Muscle of arm (tissue), 14 donors: ENCODE results near the gene OXLD1. TPM values are rescaled to one million over a fixed set of nuclear protein-coding genes. Genes with fewer than 3 reads are reported as not detected.

Source experiments
- DNase-seq: peaks from one replicate; pipeline ENCODE4 v3.0.0-alpha.2; 2013
- long read RNA-seq, 11 donors: transcript quantifications; one replicate each; lab custom pipeline, GENCODE V29; 2026
- polyA plus RNA-seq, 12 donors: library from polyadenylated mRNA; unstranded; fragments of 120-200 nt; gene quantifications; one replicate each; pipeline ENCODE4 v1.2.1, GENCODE V29; 2013; ENCODE audit not compliant: insufficient read length in 12 of 12

Gene OXLD1
- polyA plus RNA-seq, result 10 to 100 TPM in 3 of 12 donors, 1 to 10 TPM in 8, not detected in 1; 7.0 to 18.7 (median 8.1) TPM
- long read RNA-seq, donor 1, transcript OXLD1-206 (1 exons, 1,600 nt), result major isoform, 18 of 35 reads
- long read RNA-seq, donor 1, transcript OXLD1-201 (2 exons, 620 nt), result minor isoform, 6 of 35 reads
- long read RNA-seq, donor 1, partial matches to known transcripts, result 0 of 35 reads
- long read RNA-seq, donor 1, other reads (novel, unspliced or antisense), result 6 of 35 reads
- long read RNA-seq, donor 2, transcript OXLD1-206 (1 exons, 1,600 nt), result major isoform, 7 of 23 reads
- long read RNA-seq, donor 2, transcript OXLD1-201 (2 exons, 620 nt), result minor isoform, 6 of 23 reads
- long read RNA-seq, donor 2, partial matches to known transcripts, result 0 of 23 reads
- long read RNA-seq, donor 2, other reads (novel, unspliced or antisense), result 5 of 23 reads
- long read RNA-seq, donor 3, transcript OXLD1-206 (1 exons, 1,600 nt), result major isoform, 7 of 11 reads
- long read RNA-seq, donor 3, partial matches to known transcripts, result 0 of 11 reads
- long read RNA-seq, donor 3, other reads (novel, unspliced or antisense), result 0 of 11 reads
- long read RNA-seq, donor 4, transcript OXLD1-206 (1 exons, 1,600 nt), result major isoform, 8 of 10 reads
- long read RNA-seq, donor 4, partial matches to known transcripts, result 0 of 10 reads
- long read RNA-seq, donor 4, other reads (novel, unspliced or antisense), result 0 of 10 reads
- long read RNA-seq, donor 5, transcript OXLD1-207 (2 exons, 821 nt), result major isoform, 10 of 25 reads
- long read RNA-seq, donor 5, transcript OXLD1-206 (1 exons, 1,600 nt), result major isoform, 10 of 25 reads
- long read RNA-seq, donor 5, partial matches to known transcripts, result 0 of 25 reads
- long read RNA-seq, donor 5, other reads (novel, unspliced or antisense), result 0 of 25 reads
- long read RNA-seq, donor 6, transcript OXLD1-206 (1 exons, 1,600 nt), result major isoform, 9 of 10 reads
- long read RNA-seq, donor 6, partial matches to known transcripts, result 0 of 10 reads
- long read RNA-seq, donor 6, other reads (novel, unspliced or antisense), result 0 of 10 reads
- long read RNA-seq, donor 7, partial matches to known transcripts, result 0 of 9 reads
- long read RNA-seq, donor 7, other reads (novel, unspliced or antisense), result 0 of 9 reads
- long read RNA-seq, donor 8, transcript OXLD1-206 (1 exons, 1,600 nt), result major isoform, 10 of 15 reads
- long read RNA-seq, donor 8, partial matches to known transcripts, result 0 of 15 reads
- long read RNA-seq, donor 8, other reads (novel, unspliced or antisense), result 0 of 15 reads
- long read RNA-seq, donor 9, partial matches to known transcripts, result 0 of 10 reads
- long read RNA-seq, donor 9, other reads (novel, unspliced or antisense), result 0 of 10 reads
- long read RNA-seq, donor 10, transcript OXLD1-206 (1 exons, 1,600 nt), result major isoform, 8 of 14 reads
- long read RNA-seq, donor 10, partial matches to known transcripts, result 0 of 14 reads
- long read RNA-seq, donor 10, other reads (novel, unspliced or antisense), result 0 of 14 reads
- long read RNA-seq, donor 11, transcript OXLD1-206 (1 exons, 1,600 nt), result major isoform, 11 of 20 reads
- long read RNA-seq, donor 11, partial matches to known transcripts, result 0 of 20 reads
- long read RNA-seq, donor 11, other reads (novel, unspliced or antisense), result 0 of 20 reads

DNA sequence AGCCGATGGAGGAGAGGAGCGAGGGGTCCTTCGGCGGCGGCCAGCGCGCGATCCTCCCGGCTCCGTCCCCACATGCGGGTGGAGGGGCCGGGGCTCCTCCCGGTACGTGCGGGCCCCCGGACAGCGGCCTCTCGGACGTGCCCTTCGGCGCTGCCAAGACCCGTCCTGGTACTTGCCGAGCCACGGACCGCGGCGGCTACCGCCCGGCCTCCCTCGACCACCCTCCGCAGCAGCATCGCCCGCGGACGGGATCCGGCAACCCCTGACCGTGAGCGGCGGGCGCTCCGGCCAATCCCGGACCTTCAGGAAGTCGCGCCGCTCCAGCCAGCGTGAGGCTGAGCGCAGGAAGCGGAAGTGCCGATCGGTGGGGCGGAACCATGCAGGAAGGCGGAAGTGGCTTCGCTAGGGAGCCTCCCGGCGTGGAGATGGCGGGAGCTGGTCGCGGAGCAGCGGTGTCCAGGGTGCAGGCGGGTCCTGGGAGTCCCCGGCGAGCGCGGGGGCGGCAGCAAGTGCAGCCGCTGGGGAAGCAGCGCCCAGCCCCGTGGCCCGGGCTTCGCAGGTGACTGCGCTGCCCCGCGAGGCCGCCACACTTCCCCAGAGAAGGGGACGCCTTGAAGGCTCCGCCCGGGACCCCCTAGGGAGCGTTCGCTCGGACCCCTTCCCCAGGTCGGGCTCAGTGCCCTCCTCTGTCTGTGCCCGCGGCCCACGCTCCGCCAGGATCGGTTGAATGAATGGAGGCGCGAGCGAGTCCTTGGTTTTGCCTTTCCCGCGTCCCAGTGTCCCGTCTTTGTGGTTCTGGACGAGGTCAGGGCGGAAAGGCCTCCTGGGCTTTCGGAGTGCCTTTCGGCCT lies at the start of gene OXLD1, which contains the start of gene CCDC137:
TSS of gene OXLD1 (minus strand) at position 264 of the 850 bp plus-strand sequence. CDS start at position 236, 28 bp downstream.
TSS of gene CCDC137 (plus strand) at position 396 of the 850 bp plus-strand sequence. CDS start at position 426, 30 bp downstream.
- DNase-seq, result peak; percentile 96

DNA sequence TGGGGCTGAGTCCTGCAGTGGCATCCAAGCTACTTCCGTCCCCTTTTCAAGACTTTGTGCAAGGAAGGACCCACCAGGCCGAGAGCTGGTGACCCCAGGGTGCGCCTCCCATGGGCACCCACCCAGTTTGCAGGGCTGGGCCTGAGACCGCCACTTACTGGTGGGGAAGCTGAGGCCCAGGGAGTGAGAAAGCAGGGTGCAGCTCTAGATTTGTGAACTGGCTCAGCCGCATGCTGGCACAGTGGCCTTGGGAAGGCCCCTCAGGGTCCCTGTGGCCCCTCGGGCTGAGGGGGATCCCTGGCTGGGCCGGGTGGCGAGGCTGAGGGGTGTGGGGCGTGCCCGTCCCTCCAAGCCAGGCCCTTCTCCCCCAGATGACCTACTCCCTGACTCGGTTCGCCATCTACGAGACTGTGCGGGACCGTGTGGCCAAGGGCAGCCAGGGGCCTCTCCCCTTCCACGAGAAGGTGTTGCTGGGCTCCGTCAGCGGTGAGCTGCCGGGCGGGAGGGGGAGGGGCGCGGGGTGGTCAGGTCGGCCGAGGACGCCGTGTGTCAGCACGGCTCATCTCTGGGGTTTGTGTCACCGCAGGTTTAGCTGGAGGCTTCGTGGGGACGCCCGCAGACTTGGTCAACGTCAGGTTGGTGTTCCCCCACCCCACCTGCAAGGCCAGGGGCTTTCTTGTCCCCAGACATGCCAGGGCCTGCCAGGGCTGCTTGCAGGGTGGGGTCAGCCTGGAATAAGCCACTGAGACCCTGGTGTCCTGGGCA lies 48.9 kb upstream of the OXLD1 start:
- DNase-seq, result no peak

DNA sequence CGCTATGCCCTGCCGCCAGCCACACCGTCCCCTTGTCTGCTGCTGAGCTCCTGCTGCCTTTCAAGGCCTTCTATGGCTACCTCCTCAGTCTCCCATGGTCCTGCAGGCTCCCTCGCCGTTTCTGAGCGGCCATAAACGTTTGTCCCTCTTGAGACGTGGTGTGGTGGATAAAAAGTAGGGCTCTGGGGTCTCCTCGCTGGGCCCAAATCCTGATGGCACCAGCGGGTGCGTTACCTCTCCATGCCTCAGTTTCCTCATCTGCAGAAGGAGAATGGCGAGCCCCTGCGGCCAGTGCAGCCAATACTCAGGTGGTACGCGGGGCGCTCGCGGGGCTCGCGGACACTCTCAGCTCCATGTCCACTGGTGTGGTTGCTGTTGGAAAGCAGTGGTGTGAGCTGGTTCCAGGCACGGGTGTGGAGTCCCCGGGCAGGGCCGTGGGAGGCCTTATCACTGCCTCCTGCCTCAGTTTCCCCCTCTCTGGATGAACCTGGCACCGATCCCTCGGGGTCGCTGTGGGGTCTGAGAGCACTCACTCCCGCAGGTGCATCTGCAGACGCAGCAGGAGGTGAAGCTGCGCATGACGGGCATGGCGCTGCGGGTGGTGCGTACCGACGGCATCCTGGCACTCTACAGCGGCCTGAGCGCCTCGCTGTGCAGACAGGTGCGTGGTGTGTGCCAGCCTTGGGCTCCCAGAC lies 48.2 kb upstream of the OXLD1 start:
- no peak for DNase-seq

DNA sequence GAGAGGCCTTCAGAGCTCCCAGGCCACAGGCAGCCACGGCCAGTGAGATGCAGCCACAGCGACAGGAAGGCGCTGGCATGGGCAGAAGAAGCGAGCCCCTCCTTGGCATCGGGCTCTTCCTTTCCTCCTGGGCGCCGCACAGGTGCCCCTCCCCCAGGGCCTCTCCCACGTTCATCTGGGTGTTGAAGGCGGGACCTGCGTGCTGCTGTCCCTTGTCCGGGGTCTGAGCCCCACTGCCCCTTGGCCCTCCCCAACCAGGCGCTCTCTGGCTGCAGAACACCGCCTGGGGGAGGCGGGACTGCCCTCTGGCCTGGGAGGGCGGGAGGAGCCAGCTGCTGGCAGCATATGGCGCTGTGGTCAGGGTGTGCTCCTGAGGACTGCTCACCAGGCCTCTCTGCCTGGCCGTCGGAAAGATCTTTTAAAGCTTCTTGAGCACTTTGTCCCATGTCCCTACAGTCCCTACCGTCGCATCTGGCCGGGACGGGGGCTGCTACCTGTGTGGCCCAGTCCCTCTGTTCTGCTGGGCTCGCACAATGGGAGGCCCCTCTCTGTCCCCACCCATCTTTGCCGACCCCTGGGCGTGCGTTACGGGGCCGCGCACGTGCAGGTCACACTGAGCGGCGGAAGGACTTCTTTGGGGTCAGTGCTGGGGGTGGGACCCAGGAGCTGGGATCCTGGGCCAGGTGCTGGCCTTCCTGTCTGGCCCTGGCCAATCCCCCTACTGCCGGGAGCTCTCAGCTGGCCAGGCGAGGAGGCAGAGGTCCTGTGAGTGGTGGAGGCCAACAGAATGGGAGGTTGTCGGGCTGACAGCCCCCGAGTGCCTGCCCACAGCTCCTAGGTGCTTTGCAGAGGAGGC lies 47.4 kb upstream of the OXLD1 start:
- DNase-seq, result no peak

DNA sequence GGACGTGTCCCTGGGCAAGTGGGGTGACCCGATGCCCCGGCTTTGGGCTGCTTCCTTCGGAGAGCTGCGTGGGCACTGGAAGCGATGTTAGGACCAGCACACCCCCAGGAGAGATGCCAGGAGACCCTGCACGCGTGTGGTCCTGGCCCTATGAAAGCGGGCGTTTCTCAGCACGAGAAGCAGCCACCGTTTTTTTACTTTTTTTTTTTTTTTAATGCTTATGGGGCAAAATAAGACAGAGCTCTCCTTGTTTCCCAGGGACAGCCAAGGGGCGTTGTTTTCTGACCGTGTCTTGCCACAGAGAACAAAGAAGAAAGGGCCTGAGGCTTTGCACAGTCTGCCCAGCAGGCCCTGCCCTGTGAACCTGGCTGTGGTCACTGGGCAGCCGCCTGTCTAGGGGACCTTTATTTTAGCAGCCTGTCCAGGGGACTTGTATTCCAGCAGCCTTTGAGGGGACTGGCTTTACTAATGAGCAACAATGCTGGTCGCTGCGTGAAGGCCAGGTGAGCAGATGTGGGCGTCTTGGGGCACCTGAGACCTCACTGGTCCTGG lies 46.7 kb upstream of the OXLD1 start:
- DNase-seq, result no peak

DNA sequence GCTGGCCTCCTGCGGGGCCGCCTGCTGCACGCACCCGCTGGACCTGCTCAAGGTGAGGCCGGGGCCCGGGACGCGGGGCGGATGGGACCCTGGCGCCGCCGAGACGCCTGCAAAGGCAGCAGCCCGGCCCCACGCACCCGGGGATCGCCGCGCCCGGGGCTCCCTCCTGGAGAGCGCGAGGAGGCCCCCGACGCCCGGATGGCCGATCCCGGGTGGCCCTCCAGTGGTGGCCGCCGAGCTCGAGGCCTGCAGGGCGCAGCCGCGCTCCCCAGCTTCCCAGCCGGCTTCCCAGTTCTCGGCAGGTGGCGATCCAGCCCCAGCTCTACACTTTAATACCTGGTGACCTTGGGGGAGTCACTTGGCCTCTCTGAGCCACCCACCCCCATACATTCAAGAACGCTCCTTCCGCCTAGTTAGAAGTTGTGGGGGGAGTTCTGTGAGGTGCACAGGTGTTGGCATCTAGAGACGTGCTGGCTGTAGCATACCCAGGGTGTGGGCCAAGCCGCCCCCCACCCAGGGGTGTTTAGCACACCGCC lies 46.1 kb upstream of the OXLD1 start:
- no peak for DNase-seq

DNA sequence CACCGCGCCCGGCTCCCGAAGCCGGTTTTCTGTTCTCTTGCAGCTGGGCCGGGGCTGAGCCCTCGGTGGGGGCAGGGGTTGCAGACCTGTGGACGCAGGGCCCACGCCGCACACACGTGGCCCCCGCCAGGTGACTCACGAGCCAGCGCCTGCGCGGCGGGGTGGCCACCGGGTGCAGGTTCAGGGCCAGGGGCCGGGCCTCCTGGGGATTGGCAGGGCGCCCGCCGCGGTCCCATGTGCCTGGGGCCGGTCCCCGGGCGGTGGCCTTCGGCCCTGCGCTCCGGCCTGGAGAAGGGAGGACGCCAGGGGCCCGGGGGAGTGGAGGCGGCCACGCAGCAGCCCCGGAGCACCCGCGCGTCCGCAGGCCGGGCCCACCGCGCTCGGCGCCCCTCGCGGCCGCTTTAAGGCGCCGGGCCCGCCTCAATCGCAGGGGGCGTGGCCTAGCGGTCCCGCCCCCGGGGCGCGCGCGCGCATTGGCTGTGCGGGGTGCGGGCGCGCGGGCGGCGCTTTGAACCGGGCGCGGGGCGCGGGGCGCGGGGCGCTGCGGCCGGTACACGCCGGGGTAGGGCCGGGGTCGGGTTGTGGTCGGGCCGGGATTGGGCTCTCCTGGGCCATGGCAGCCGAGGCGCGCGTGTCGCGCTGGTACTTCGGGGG lies 45.5 kb upstream of the OXLD1 start, which contains the start of gene SLC25A10:
TSS of gene SLC25A10 (plus strand) at position 471 of the 654 bp plus-strand sequence. CDS start at position 614, 143 bp downstream.
- DNase-seq, result peak; percentile 61

DNA sequence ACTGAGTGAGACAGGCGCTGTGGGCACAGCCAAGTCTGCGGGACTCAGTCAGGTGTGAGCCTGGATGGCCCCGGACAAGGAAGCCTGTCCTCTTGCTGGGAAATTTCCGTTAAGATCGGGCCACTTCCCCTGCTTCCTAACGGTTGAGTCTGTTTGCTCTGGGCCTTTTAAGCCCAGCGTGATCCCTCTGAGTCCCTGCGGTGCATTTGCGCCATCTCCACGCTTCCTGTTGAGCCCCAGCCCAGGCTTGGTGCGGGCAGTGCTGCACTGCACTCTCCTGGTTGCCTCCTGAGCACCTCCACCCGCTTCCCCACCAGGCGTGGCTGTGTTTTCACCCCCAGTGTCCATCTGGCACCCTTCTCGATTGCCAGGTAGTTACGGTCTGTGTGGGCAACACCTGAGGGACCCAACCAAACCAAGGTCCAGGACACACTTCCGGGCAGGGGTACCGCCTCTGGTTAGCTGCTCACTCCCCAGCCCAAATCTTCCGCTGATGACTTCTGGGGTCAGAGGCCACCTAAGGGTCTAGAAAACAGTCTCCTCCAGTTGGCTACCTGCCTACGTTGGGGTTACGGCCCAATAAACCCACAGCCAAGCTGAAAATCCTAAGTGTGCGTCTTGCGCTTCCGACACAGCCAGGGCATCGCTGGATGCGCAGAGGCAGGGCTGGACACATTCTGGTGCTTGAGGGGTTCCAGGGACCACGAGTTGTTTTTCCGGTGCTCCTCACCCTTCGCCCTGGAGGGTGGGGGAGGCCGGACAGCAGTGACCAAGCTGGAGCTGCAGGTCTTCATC lies 44.3 kb upstream of the OXLD1 start:
- DNase-seq, result no peak

DNA sequence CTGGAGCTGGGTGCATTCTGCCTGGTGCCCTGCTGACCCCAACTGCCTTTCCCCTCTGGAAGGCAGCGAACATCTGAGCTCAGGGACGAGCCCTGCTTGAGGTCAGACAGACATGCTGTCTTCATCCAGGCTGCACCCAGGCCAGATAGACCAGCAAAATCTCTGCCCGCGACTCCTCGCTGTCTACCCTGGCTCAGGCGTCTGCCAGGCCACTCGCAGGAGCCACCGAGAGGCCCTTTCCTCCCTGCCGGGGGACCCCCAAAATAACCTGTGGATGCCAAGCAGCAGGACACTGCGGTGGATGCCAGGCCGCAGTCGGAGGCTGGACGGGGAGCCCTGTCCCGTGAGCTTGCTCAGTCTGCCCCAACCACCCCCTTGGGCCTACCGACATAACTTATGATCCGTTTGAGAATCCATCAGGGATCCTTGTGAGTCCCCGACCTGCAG lies 42.4 kb upstream of the OXLD1 start:
- no peak for DNase-seq

DNA sequence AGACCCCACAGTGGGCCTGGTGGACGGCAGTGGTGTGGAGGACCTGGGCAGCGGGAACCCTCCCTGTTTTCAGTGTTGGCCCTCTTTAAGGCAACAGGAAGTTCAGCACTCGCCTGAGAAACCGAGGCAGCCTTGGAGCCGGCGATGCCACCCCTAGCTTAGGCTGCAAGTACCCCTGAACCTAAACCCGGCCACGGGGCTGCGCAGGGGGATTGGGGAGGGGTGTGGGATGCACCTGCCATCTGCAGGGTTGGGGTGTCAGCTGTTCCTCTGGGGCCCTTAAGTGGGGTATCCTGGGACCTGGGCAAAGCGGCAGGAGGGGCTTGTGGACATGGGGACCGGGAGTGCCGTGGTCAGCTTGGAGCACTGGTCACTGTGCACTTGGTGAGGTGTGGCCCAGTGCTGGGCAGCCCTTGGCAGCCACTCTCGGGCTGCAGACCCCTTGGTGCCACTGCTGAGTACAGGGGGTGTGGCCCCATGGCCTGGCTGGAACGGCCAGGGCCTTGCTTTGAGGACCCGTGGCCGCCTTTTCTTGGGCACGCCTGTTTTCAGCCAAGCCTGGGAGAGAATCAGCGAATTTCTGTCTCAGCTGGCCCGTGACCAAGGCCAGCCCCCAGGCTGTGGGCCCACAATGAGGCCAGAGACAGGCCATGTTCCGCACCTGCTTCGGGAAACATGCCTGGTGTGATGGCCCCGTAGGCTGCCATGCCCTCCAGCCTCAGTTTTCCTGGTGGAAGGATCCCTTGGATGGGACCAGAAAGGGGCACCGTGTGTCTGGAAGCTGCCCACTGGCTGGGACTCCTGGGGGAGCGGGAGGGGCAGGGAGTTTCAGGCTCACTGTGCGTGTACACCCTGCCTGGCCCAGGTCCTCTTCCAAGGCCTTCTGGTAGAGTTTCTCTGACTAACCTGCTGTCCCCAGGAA lies 41.6 kb upstream of the OXLD1 start:
- no peak for DNase-seq

DNA sequence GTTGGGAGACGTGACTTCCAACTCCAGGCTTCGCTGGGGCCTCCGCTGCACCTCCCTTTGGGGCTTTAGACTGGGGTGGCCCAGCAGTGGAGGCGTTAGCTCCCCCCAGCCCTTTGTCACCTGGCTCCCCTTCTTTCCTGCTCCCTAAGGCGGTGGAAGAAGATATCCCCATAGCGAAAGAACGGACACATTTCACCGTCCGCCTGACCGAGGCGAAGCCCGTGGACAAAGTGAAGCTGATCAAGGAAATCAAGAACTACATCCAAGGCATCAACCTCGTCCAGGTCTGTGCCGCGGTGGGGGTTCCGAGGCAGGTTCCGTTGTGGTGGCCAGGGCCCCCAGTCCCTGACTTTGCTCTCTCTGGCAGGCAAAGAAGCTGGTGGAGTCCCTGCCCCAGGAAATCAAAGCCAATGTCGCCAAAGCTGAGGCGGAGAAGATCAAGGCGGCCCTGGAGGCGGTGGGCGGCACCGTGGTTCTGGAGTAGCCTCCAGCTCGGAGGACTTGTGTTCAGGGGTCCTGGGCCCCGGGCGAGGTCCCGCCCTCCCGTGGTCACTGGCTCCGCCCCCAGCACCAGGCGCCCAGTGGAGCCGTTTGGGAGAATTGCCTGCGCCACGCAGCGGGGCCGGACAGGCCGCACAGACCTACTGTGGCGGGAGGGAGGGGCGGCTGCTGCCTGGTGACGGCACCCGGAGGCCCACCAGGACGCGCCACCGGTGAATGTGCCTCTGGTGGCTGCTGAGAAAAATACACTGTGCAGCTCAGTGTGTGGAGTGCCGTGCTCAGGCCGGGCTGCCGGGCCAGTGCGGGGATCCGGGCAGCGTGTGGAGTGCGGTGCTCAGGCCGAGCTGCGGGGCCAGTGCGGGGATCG lies 40.6 kb upstream of the OXLD1 start:
- no peak for DNase-seq

DNA sequence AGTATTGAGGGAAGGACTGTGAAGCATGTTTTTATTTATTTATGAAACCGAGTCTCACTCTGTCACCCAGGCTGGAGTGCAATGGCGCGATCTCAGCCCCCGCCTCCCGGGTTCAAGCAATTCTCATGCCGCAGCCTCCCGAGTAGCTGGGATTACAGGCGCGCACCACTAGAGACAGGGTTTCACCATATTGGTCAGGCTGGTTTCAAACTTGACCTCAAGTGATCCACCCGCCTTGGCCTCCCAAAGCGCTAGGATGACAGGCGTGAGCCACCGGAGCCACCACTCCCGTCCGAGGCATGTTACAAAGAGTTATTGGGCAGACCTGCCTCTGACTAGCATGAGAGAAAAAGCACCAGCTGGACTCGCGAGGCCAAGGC lies 39.8 kb upstream of the OXLD1 start:
- no peak for DNase-seq
